22Rv1 (cell line): Measurements from ENCODE around the gene ATP8B2.
A peak's percentile ranks its signal among the peaks of the same experiment; 100 is the strongest.
"Not testable (repeated sequence)": the region's sequence is repeated elsewhere in the genome, so short reads cannot be mapped to it uniquely, and the experiment has no call there.

Source experiments
- H3K27ac ChIP-seq: fragments of 450-650 bp; 2 replicates; pipeline ENCODE4 v1.5.1; 2017
- ZFX ChIP-seq: fragments of 450-650 bp; IDR thresholded peaks from 2 replicates; pipeline ENCODE4 v1.6.1; 2017; ENCODE audit warnings: antibody characterized with exemption, borderline replicate concordance
- TF ChIP-seq, protein P1 (sequence below): fragments of 450-650 bp; IDR thresholded peaks from 2 replicates; pipeline ENCODE4 v1.5.1; 2017; ENCODE audit warnings: mild to moderate bottlenecking

The ATP8B2 gene, protein sequence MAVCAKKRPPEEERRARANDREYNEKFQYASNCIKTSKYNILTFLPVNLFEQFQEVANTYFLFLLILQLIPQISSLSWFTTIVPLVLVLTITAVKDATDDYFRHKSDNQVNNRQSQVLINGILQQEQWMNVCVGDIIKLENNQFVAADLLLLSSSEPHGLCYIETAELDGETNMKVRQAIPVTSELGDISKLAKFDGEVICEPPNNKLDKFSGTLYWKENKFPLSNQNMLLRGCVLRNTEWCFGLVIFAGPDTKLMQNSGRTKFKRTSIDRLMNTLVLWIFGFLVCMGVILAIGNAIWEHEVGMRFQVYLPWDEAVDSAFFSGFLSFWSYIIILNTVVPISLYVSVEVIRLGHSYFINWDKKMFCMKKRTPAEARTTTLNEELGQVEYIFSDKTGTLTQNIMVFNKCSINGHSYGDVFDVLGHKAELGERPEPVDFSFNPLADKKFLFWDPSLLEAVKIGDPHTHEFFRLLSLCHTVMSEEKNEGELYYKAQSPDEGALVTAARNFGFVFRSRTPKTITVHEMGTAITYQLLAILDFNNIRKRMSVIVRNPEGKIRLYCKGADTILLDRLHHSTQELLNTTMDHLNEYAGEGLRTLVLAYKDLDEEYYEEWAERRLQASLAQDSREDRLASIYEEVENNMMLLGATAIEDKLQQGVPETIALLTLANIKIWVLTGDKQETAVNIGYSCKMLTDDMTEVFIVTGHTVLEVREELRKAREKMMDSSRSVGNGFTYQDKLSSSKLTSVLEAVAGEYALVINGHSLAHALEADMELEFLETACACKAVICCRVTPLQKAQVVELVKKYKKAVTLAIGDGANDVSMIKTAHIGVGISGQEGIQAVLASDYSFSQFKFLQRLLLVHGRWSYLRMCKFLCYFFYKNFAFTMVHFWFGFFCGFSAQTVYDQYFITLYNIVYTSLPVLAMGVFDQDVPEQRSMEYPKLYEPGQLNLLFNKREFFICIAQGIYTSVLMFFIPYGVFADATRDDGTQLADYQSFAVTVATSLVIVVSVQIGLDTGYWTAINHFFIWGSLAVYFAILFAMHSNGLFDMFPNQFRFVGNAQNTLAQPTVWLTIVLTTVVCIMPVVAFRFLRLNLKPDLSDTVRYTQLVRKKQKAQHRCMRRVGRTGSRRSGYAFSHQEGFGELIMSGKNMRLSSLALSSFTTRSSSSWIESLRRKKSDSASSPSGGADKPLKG

DNA sequence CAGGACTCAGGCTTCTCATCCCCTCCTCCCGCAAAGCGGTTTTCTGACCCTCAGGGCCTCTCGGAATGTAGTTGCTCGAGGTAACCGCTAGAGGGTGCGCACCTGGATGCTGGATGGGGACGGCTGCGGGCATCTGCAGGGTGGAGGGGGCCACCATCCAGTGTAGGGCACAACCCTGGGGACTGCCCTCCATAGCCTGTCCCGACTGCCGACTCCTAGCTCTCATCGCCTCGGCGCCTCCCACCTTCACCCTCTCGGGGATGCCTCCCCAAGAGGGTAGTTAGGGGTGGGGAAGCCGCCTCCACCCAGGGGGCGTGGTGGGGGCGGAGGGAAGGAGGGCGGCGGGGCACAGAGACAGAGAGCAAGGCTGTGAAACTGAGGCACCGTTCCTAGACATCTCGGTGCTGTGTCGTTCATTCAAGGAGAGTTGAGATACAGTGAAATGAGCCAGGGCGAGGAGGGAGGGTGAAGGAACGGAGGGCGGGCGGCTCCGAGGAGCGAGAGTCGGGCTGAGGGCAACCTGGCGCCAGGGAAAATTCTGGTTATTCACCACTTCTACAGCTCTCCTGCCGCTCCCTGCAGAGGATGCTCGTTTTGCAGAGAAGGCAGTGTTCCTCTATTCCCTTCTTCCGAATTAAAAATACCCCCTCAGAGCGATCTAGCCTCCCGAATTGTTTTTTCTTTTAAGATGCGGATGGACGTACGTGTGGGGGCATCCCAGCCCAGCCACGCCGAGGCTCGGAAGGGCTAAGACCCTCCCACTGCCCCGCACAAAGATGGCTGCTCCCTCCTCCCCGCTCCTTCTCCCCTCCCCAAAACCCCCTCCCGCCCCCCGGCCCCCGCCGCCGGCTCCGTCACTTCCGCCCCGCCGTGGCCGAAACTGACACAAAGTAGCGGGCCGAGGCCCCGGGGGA lies at the start of gene ATP8B2:
TSS of gene ATP8B2 (plus strand) at position 857 of the 914 bp plus-strand sequence. CDS start 2,617 bp downstream, outside the sequence.
- H3K27ac ChIP-seq, result peak within 1 kb of the TSS; percentile 82
- TF ChIP-seq ZFX, result no peak
- TF ChIP-seq, protein P1, sequence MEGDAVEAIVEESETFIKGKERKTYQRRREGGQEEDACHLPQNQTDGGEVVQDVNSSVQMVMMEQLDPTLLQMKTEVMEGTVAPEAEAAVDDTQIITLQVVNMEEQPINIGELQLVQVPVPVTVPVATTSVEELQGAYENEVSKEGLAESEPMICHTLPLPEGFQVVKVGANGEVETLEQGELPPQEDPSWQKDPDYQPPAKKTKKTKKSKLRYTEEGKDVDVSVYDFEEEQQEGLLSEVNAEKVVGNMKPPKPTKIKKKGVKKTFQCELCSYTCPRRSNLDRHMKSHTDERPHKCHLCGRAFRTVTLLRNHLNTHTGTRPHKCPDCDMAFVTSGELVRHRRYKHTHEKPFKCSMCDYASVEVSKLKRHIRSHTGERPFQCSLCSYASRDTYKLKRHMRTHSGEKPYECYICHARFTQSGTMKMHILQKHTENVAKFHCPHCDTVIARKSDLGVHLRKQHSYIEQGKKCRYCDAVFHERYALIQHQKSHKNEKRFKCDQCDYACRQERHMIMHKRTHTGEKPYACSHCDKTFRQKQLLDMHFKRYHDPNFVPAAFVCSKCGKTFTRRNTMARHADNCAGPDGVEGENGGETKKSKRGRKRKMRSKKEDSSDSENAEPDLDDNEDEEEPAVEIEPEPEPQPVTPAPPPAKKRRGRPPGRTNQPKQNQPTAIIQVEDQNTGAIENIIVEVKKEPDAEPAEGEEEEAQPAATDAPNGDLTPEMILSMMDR, result peak; percentile 100

DNA sequence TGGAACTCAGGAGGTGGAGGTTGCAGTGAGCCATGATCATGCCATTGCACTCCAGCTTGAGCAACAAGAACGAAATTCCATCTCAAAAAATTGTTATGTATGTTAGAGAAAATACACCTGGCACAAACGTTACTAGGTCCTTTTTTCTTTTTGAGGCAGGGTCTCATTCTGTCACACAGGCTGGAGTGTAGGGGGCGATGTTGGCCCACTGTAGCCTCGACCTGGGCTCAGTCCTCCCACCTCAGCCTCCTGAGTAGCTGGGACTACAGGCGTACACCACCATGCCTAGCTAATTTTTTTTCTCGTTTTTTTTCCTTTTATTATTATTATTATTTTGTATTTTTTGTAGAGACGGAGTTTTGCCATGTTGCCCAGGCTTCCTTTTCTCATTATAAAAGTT lies 48.5 kb upstream of the ATP8B2 start:
- TF ChIP-seq, protein P1, result peak; percentile 67
- TF ChIP-seq ZFX, result no peak
- H3K27ac ChIP-seq, result no peak overlapping the region

DNA sequence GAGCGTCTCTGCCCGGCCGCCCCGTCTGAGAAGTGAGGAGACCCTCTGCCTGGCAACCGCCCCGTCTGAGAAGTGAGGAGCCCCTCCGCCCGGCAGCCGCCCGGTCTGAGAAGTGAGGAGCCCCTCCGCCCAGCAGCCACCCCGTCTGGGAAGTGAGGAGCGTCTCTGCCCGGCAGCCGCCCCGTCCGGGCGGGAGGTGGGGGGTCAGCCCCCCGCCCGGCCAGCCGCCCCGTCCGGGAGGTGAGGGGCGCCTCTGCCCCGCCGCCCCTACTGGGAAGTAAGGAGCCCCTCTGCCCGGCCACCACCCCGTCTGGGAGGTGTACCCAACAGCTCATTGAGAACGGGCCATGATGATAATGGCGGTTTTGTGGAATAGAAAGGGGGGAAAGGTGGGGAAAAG lies 37.7 kb upstream of the ATP8B2 start:
- not testable (repeated sequence) for H3K27ac ChIP-seq

DNA sequence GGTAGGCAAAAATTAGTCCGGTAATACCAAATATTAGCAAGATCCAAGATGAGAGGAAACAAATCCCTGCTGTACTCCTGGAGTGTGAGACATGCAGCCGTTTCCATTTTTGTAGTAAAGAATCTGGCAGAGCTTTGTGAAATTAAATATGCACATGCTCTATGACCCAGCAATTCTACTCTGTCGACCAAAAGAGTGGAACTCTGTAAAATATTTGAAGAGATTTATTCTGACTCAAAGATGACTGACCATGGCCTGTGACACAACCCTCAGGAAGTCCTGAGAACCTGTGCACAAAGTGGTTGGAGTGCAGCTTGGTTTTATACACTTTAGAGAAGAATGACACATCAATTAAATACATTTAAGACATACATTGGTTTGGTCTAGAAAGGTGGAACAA lies 36.7 kb upstream of the ATP8B2 start:
- TF ChIP-seq, protein P1, result no peak
- no peak for TF ChIP-seq ZFX
- H3K27ac ChIP-seq, result no peak overlapping the region

DNA sequence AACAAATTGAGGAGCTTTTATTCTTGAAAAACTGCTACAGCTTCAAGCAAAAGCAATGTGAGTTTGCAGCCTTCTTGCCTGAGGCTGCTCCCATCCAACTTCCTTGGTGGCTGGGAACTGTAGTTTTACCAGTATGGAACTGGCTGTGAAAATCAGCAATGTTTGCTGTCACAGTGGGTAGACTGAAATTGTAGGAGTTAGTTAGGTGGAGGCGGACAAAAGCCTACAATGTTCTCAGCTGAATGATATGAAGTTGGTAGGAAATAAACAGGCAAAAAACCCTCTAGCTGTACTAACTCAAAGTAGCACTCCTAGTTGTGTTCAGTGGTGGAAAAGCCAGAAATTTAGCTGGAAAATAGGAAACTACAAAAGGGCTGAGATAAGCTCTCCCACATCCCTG lies 34.4 kb upstream of the ATP8B2 start:
- no peak overlapping the region for H3K27ac ChIP-seq
- TF ChIP-seq, protein P1, result no peak
- TF ChIP-seq ZFX, result no peak

DNA sequence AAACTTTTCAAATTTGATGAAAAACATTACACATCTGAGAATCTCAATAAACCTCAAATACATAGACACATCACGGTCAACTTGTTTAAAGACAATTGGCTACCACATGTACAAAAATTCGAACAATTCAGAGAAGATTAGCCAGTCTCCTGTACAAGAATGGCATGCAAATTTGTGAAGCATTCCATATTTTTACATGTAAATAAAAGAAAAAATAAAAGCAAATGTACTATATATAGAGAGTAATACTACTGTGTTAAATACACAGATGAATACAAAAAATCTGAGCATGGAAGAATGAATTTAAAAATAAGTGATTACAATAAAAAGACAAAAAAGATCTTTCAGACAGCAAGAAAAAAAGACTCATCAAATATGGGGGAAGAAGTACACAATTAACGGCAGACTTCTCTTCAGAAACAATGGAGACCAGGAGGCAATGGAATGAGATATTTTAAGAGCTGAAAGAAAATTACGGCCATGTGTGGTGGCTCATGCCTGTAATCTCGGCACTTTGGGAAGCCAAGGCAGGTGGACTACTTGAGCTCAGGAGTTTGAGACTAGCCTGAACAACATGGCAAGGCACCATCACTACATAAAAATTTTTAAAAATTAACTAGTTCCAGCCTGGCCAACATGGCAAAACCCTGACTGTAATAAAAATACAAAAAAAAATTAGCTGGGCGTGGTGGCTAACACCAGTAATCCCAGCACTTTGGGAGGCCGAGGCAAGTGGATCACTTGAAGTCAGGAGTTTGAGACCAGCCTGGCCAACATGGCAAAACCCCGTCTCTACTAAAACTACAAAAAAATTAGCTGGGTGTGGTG lies 29.7 kb upstream of the ATP8B2 start:
- TF ChIP-seq ZFX, result no peak
- TF ChIP-seq, protein P1, result no peak
- H3K27ac ChIP-seq, result no peak overlapping the region
